Type B pancreatic cell (in vitro differentiated cells): ENCODE measurements around the gene PBX3. TPM values are rescaled to one million over a fixed set of nuclear protein-coding genes. Genes with fewer than 3 reads are reported as not detected.

Experiments
- DNase-seq: peaks from one replicate; pipeline ENCODE4 v3.0.0; 2021; ENCODE audit warnings: mixed read lengths; ENCODE audit not compliant: unreplicated experiment; ENCODE audit errors: extremely low spot score
- H3K27ac Mint-ChIP-seq: 2 replicates; pipeline ENCODE4 v1.8.0; 2021; ENCODE audit warnings: mild to moderate bottlenecking, mixed read lengths
- H3K27me3 Mint-ChIP-seq: 2 replicates; pipeline ENCODE4 v1.8.0; 2021; ENCODE audit warnings: mixed read lengths
- H3K36me3 Mint-ChIP-seq: 2 replicates; pipeline ENCODE4 v1.8.0; 2021; ENCODE audit warnings: mixed read lengths
- H3K4me1 Mint-ChIP-seq: one replicate; pipeline ENCODE4 v1.8.0; 2021; ENCODE audit warnings: mixed read lengths; ENCODE audit not compliant: unreplicated experiment
- H3K4me3 Mint-ChIP-seq: 2 replicates; pipeline ENCODE4 v1.8.0; 2021; ENCODE audit warnings: mild to moderate bottlenecking, mixed read lengths
- H3K9me3 Mint-ChIP-seq: 2 replicates; pipeline ENCODE4 v1.8.0; 2021; ENCODE audit warnings: mixed read lengths
- total RNA-seq: library from RNA; stranded (reverse); gene quantifications from 2 replicates; pipeline ENCODE4 v1.2.1, GENCODE V29; 2021; ENCODE audit warnings: low replicate concordance
- TF ChIP-seq, protein P1 (sequence below): fragments of 200-600 bp; sonication (generic); conservative IDR thresholded peaks from 2 replicates; pipeline ENCODE4 v1.5.0; 2021; ENCODE audit warnings: antibody characterized with exemption, mild to moderate bottlenecking

PBX3 gene
- total RNA-seq, 1 donor from 2014 or later = 60.9 TPM

DNA sequence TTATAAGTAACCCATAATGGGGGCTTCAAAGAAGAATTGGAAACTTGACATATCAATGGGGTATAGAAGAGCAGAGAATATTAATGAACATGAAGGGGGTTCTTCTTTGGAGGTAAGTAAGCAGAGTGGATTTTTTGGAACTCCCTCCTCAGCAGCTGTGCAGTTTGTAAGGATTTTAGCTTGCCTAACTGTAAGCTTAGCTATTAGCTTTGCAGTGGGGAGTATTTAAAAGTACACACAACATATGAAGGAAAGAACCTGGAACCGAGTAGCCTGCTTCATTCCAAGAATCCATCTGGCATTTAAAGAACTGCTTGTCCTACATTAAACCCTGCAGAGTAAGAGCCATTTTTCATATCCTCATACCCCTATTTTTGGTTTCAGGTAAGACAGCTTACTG lies 2.2 kb upstream of the PBX3 start:
- Mint-ChIP-seq H3K4me1 (peaks cover 18% of the 10 kb centered on the region), H3K36me3 (no peaks in the 10 kb centered on the region), H3K9me3 (no peaks in the 10 kb centered on the region), H3K4me3 (peak overlapping the region; percentile 96), H3K27ac (peak overlapping the region; percentile 92), H3K27me3 (peaks cover 9% of the 10 kb centered on the region)
- DNase-seq = no peak
- TF ChIP-seq, protein P1, sequence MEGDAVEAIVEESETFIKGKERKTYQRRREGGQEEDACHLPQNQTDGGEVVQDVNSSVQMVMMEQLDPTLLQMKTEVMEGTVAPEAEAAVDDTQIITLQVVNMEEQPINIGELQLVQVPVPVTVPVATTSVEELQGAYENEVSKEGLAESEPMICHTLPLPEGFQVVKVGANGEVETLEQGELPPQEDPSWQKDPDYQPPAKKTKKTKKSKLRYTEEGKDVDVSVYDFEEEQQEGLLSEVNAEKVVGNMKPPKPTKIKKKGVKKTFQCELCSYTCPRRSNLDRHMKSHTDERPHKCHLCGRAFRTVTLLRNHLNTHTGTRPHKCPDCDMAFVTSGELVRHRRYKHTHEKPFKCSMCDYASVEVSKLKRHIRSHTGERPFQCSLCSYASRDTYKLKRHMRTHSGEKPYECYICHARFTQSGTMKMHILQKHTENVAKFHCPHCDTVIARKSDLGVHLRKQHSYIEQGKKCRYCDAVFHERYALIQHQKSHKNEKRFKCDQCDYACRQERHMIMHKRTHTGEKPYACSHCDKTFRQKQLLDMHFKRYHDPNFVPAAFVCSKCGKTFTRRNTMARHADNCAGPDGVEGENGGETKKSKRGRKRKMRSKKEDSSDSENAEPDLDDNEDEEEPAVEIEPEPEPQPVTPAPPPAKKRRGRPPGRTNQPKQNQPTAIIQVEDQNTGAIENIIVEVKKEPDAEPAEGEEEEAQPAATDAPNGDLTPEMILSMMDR = no peak

DNA sequence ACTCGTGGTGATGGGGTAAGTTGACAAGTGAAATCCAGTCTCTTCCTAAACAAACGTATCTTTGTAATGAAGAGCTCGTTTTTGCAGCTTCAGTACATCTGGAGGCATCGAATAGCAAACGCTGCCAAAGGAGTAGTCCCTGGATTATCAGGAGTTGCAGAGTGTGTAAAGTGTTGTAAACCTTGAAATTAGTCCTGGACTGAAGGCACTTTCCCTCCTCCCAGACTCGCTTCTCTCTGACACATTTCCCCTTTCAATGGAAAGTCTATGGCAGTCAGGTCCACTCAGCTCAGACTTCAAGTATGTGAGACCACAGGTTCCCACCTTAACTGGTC lies 1.5 kb upstream of the PBX3 start:
- H3K27ac Mint-ChIP-seq = peak overlapping the region; percentile 92
- H3K36me3 Mint-ChIP-seq = no peaks in the 10 kb centered on the region
- H3K4me3 Mint-ChIP-seq = peak overlapping the region; percentile 96
- TF ChIP-seq, protein P1 = no peak
- H3K27me3 Mint-ChIP-seq = peaks cover 9% of the 10 kb centered on the region
- peaks cover 24% of the 10 kb centered on the region for H3K4me1 Mint-ChIP-seq
- H3K9me3 Mint-ChIP-seq = no peaks in the 10 kb centered on the region
- no peak for DNase-seq

- Mint-ChIP-seq H3K27me3 (peaks cover 9% of the 10 kb centered on the region), H3K9me3 (no peaks in the 10 kb centered on the region), H3K4me1 (peaks cover 27% of the 10 kb centered on the region), H3K27ac (peak overlapping the region; percentile 92), H3K36me3 (no peaks in the 10 kb centered on the region), H3K4me3 (peak overlapping the region; percentile 96)
- DNase-seq = peak; percentile 94
- TF ChIP-seq, protein P1 = no peak
Observed at GRCh38 chr9:125746017-125746773, 978 bp upstream of the PBX3 start.

- no peak overlapping the region for H3K4me3 Mint-ChIP-seq
Observed at GRCh38 chr9:125746774-125747052, 460 bp upstream of the PBX3 start.

GRCh38 chr9:125747765-125748445 lies 732 bp downstream of the PBX3 start:
- Mint-ChIP-seq H3K4me3 (peak overlapping the region; percentile 90), H3K27me3 (peaks cover 6% of the 10 kb centered on the region), H3K36me3 (peaks cover 3% of the 10 kb centered on the region), H3K4me1 (peaks cover 43% of the 10 kb centered on the region), H3K9me3 (no peaks in the 10 kb centered on the region), H3K27ac (peak overlapping the region; percentile 91)
- peak; percentile 75 for DNase-seq
- TF ChIP-seq, protein P1 = no peak

More at GRCh38 chr9:125746774-125747052, 460 bp upstream of the PBX3 start:
- Mint-ChIP-seq H3K4me1 (peaks cover 33% of the 10 kb centered on the region), H3K27ac (no peak overlapping the region), H3K9me3 (no peaks in the 10 kb centered on the region), H3K27me3 (peaks cover 9% of the 10 kb centered on the region), H3K36me3 (no peaks in the 10 kb centered on the region)
- TF ChIP-seq, protein P1 = no peak
- DNase-seq = no peak
